Measurements from ENCODE around the gene SRMS. TPM values are rescaled to one million over a fixed set of nuclear protein-coding genes. Genes with fewer than 3 reads are reported as not detected.

Gene SRMS
- total RNA-seq, 1 donor from 2014 or later = not detected

GRCh38 chr20:63495167-63495720, 52.3 kb downstream of the SRMS start:
- TF ChIP-seq, protein P1, sequence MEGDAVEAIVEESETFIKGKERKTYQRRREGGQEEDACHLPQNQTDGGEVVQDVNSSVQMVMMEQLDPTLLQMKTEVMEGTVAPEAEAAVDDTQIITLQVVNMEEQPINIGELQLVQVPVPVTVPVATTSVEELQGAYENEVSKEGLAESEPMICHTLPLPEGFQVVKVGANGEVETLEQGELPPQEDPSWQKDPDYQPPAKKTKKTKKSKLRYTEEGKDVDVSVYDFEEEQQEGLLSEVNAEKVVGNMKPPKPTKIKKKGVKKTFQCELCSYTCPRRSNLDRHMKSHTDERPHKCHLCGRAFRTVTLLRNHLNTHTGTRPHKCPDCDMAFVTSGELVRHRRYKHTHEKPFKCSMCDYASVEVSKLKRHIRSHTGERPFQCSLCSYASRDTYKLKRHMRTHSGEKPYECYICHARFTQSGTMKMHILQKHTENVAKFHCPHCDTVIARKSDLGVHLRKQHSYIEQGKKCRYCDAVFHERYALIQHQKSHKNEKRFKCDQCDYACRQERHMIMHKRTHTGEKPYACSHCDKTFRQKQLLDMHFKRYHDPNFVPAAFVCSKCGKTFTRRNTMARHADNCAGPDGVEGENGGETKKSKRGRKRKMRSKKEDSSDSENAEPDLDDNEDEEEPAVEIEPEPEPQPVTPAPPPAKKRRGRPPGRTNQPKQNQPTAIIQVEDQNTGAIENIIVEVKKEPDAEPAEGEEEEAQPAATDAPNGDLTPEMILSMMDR (IDR thresholded peaks at IDR 0.05) = no peak
- Histone ChIP-seq H3K4me3 (no peak overlapping the region), H3K9me3 (no peaks in the 10 kb centered on the region), H3K27ac (no peak overlapping the region), H3K4me1 (peaks cover 0 to 7% of the 10 kb centered on the region in 2 donors), H3K27me3 (peaks cover 8% of the 10 kb centered on the region), H3K36me3 (no peaks in the 10 kb centered on the region)
- intact Hi-C loops (cut with DNase I) = no loop called here
- DNase-seq (ENCODE audit: low spot score in 2 of 2) = no peak

GRCh38 chr20:63494420-63495166, 53.0 kb downstream of the SRMS start:
- H3K36me3 ChIP-seq = no peaks in the 10 kb centered on the region
- no peak overlapping the region for H3K27ac ChIP-seq
- peaks cover 5% of the 10 kb centered on the region for H3K27me3 ChIP-seq
- no peaks in the 10 kb centered on the region for H3K9me3 ChIP-seq
- no peak overlapping the region for H3K4me3 ChIP-seq
- TF ChIP-seq, protein P1 (IDR thresholded peaks at IDR 0.05) = no peak
- intact Hi-C loops (cut with DNase I) = no loop called here
- peaks cover 0 to 7% of the 10 kb centered on the region in 2 donors for H3K4me1 ChIP-seq
- DNase-seq (ENCODE audit: low spot score in 2 of 2) = no peak

- peaks cover 5% of the 10 kb centered on the region for H3K27me3 ChIP-seq
- intact Hi-C loops (cut with DNase I) = no loop called here
Observed at GRCh38 chr20:63494084-63494419, 53.5 kb downstream of the SRMS start.

DNA sequence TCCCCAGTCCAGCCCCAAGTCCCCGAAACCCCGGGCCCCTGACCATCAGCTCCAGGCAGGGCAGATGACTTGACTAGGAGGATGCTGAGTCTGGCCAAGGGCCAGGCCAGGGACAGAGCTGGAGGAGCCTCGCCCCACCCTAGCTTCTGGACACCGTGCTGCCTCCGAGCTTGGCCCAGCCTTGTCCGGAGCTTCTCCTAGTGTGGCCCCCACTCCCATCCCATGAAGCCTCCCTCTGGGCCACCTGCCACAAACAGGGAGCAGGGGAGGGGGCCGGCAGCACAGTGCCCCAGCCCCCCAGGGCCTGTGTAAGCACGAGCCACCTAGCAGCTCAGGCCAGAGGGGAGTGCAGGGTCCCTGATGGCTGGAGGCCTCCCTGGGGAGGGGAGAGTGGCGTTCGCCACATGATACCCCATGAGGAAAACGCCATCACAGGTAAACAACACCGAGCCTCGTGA, 54.0 kb downstream of the SRMS start:
- DNase-seq (ENCODE audit: low spot score in 2 of 2) = no peak
- Histone ChIP-seq H3K27ac (no peak overlapping the region), H3K36me3 (no peaks in the 10 kb centered on the region), H3K9me3 (no peaks in the 10 kb centered on the region), H3K27me3 (peaks cover 5% of the 10 kb centered on the region), H3K4me1 (peaks cover 0 to 5% of the 10 kb centered on the region in 2 donors), H3K4me3 (no peak overlapping the region)
- intact Hi-C loops (cut with DNase I) = no loop called here
- TF ChIP-seq, protein P1 (IDR thresholded peaks at IDR 0.05) = no peak

More at GRCh38 chr20:63494084-63494419, 53.5 kb downstream of the SRMS start:
- Histone ChIP-seq H3K4me1 (peaks cover 0 to 5% of the 10 kb centered on the region in 2 donors), H3K27ac (no peak overlapping the region), H3K36me3 (no peaks in the 10 kb centered on the region), H3K9me3 (no peaks in the 10 kb centered on the region), H3K4me3 (no peak overlapping the region)
- no peak for DNase-seq (ENCODE audit: low spot score in 2 of 2)
- TF ChIP-seq, protein P1 (IDR thresholded peaks at IDR 0.05) = no peak

- Histone ChIP-seq H3K9me3 (no peaks in the 10 kb centered on the region), H3K4me3 (no peak overlapping the region), H3K27me3 (no peaks in the 10 kb centered on the region), H3K4me1 (peaks cover 0 to 2% of the 10 kb centered on the region in 2 donors), H3K36me3 (no peaks in the 10 kb centered on the region), H3K27ac (no peak overlapping the region)
- TF ChIP-seq, protein P1 (IDR thresholded peaks at IDR 0.05) = no peak
- intact Hi-C loops (cut with DNase I) = no loop called here
- DNase-seq (ENCODE audit: low spot score in 2 of 2) = no peak
Observed at GRCh38 chr20:63492982-63493381, 54.6 kb downstream of the SRMS start.

All from ascending aorta (tissue), 2 donors.